ENCODE data around the gene EXOC3L1. TPM values are rescaled to one million over a fixed set of nuclear protein-coding genes. Genes with fewer than 3 reads are reported as not detected.

EXOC3L1 gene
- total and polyA plus RNA-seq, 8 donors: 7.5 to 16.9 (median 10.4) TPM

DNA sequence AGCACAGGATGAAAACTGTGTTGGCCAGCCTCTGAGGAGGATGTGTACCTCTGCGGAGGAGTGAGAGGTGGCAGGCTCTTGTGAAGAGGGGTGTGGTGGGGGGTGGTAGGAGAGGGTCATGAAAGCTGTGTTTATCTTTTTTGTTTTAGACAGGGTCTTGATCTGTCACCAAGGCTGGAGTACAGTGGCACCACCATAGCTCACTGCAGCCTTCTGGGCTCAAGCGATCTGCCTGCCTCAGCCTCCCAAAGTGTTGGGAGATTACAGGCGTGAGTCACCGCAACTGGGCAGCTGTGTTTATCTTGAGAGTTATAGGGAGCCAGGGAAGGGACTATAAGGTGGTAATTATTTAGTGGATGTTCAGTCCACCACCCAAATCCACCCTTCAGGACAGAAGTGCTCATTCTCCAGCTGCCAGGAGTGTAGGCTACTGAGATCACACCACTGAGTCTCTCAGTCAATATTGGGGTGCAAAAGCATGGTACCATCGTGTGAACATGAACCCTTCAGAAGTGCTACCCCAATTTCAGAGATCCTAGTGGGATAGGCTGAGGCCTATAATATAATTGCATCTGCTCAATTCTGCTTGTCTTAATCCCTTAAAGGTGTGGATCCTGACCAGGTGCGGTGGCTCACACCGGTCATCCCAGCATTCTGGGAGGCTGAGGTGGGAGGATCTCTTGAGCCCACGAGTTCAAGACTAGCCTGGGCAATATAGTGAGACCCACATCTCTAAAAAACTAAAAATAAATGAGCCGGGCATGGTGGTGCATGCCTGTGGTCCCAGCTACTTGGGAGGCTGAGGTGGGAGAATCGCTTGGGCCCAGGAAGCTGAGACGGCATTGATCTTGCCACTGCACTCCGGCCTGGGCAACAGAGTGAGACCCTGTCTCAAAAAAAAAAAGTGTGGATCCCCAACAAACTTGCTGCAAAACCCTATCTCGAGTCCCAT, 788 bp upstream of the EXOC3L1 start:
- Histone ChIP-seq H3K27me3 (no peaks in the 10 kb centered on the region), H3K27ac (peak overlapping the region; percentile 19 to 35), H3K9me3 (no peaks in the 10 kb centered on the region), H3K36me3 (peaks cover 0 to 24% of the 10 kb centered on the region in 2 donors), H3K4me1 (peaks cover 15 to 46% of the 10 kb centered on the region in 2 donors), H3K4me3 (peak overlapping the region in 1 of 2 donors; percentile 40)
- TF ChIP-seq, protein P1, sequence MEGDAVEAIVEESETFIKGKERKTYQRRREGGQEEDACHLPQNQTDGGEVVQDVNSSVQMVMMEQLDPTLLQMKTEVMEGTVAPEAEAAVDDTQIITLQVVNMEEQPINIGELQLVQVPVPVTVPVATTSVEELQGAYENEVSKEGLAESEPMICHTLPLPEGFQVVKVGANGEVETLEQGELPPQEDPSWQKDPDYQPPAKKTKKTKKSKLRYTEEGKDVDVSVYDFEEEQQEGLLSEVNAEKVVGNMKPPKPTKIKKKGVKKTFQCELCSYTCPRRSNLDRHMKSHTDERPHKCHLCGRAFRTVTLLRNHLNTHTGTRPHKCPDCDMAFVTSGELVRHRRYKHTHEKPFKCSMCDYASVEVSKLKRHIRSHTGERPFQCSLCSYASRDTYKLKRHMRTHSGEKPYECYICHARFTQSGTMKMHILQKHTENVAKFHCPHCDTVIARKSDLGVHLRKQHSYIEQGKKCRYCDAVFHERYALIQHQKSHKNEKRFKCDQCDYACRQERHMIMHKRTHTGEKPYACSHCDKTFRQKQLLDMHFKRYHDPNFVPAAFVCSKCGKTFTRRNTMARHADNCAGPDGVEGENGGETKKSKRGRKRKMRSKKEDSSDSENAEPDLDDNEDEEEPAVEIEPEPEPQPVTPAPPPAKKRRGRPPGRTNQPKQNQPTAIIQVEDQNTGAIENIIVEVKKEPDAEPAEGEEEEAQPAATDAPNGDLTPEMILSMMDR (IDR thresholded peaks at IDR 0.05): no peak
- intact Hi-C loops (cut with DNase I): no loop called here
- ATAC-seq (no peak), DNase-seq (no peak)

DNA sequence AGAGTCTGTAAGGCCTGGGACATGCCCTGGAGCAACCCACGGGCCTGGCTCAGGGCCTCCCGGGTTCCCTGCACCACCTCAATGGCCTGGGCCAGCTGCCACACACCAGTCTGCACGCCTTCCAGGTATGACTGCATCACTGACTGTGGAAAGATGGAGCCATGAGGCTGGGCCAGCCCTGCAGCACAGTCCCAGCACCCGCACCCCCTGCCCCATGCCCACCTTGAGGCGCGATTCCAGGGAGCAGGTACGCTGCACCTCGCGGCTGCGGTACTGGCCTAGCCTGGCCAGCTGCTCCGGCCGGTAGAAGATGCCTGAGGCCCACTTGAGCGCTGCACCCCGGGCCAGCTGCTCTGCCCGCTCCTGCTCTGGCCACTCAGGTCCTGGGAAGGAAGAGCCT, 1.1 kb downstream of the EXOC3L1 start:
- H3K4me1 ChIP-seq: peaks cover 29 to 51% of the 10 kb centered on the region in 2 donors
- ATAC-seq (no peak), DNase-seq (no peak)
- intact Hi-C loops (cut with DNase I): loop anchor here in 1 of 2 donors (10.0 kb wide), 1 partner anchor 214 kb away; no protein-coding TSS in a partner anchor
- peaks cover 0 to 11% of the 10 kb centered on the region in 2 donors for H3K27me3 ChIP-seq
- H3K27ac ChIP-seq: peak overlapping the region in 1 of 2 donors; percentile 20
- peaks cover 0 to 4% of the 10 kb centered on the region in 2 donors for H3K36me3 ChIP-seq
- H3K9me3 ChIP-seq: no peaks in the 10 kb centered on the region
- H3K4me3 ChIP-seq: peak overlapping the region in 1 of 2 donors; percentile 40
- TF ChIP-seq, protein P1 (IDR thresholded peaks at IDR 0.05): no peak

DNA sequence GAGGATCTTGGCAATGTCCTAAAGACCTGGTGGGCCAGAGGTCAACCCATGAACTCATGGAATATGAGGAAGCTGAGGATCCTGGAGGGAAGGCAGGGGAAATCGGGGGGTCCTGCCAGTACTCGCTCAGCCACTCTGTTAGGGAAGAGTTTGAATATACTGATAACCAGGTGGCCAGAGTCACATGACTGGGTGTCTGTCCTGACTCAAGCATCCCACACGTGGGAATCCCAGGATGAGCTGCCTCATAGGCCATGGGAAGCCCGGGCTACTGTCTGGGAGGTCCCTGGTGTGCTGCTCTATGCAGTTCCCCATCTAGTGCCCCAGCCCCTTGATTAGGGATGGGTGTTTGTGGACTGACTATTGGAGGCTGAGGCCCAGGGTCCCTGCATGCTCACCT, 1.6 kb downstream of the EXOC3L1 start:
- no peak for ATAC-seq
- TF ChIP-seq, protein P1 (IDR thresholded peaks at IDR 0.05): no peak
- H3K27ac ChIP-seq: no peak overlapping the region
- peaks cover 26 to 46% of the 10 kb centered on the region in 2 donors for H3K4me1 ChIP-seq
- intact Hi-C loops (cut with DNase I): loop anchor here in 1 of 2 donors (10.0 kb wide), 1 partner anchor 214 kb away; no protein-coding TSS in a partner anchor
- peak overlapping the region in 1 of 2 donors; percentile 40 for H3K4me3 ChIP-seq
- no peak for DNase-seq
- H3K9me3 ChIP-seq: no peaks in the 10 kb centered on the region
- peaks cover 0 to 11% of the 10 kb centered on the region in 2 donors for H3K27me3 ChIP-seq
- no peaks in the 10 kb centered on the region for H3K36me3 ChIP-seq

DNA sequence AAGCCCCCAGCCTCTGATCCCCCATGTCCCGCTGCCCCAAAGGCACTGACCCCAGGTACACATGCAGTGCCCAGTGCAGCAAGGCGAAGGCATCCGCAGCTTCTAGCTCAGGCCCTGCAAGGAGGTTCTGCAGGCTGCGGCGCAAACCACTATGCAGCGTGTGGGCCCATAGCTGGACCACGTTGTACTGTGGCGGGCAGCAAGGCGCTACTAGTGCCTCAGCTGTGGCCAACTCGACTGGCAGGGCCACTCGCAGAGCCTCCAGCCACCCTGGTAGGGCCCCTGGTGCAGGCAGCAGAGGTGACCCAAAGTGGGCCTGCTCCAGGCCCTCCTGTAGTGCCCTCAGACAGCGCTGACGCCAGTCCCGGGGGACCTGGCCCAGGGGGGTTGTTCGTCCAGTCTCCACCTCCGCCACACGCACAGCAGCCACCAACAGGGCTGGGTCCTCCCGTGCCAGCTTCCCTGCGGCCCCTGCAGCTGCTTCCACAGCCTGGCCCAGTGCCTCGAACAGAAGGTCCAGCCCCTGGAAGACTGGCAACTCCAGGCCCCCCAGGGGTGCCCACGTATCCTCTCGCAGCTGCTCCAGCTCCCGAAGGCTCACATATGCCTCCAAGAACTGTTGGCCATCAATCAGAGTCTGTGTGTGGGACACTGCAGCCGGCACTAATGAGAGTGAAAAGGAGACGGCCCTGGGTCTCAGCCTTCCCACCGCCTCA, 2.6 kb downstream of the EXOC3L1 start:
- Histone ChIP-seq H3K27ac (no peak overlapping the region), H3K4me1 (peaks cover 26 to 47% of the 10 kb centered on the region in 2 donors), H3K4me3 (no peak overlapping the region), H3K9me3 (no peaks in the 10 kb centered on the region), H3K36me3 (no peaks in the 10 kb centered on the region), H3K27me3 (peaks cover 0 to 11% of the 10 kb centered on the region in 2 donors)
- TF ChIP-seq, protein P1 (IDR thresholded peaks at IDR 0.05): no peak
- intact Hi-C loops (cut with DNase I): loop anchor here in 1 of 2 donors (10.0 kb wide), 1 partner anchor 213 kb away; no protein-coding TSS in a partner anchor
- ATAC-seq: no peak
- DNase-seq: no peak

Data from left lung (tissue), 10 donors.